Measurements from ENCODE around the gene PRX. TPM values are rescaled to one million over a fixed set of nuclear protein-coding genes. Genes with fewer than 3 reads are reported as not detected.

The PRX gene
- polyA plus RNA-seq, 1 donor from 2014 or later, result 0.20 TPM

GRCh38 chr19:40360020-40360707 is 53.0 kb downstream of the PRX start:
- Histone ChIP-seq H4K20me1 (ENCODE audit: insufficient read depth) (no peaks in the 10 kb centered on the region), H3K9me2 (ENCODE audit: insufficient read depth, low read length) (no peaks in the 10 kb centered on the region), H3K9me3 (ENCODE audit: low read length) (no peaks in the 10 kb centered on the region), H3K79me2 (replicated peaks; ENCODE audit: insufficient read depth, low read length) (peaks cover 7% of the 10 kb centered on the region), H3K9ac (ENCODE audit: low read length) (no peak overlapping the region), H3K36me3 (ENCODE audit: insufficient read depth, low read length) (no peaks in the 10 kb centered on the region), H3K27me3 (ENCODE audit: insufficient read depth, low read depth, low read length) (no peaks in the 10 kb centered on the region), H3F3A (ENCODE audit: insufficient read depth, low read length, poor library complexity, severe bottlenecking) (no peaks in the 10 kb centered on the region), H3K27ac (ENCODE audit: low read length) (no peak overlapping the region), H3K4me3 (ENCODE audit: low read length) (no peak overlapping the region), H2AFZ (ENCODE audit: low read depth, low read length) (no peak overlapping the region), H3K4me2 (ENCODE audit: low read length) (no peak overlapping the region)
- TF ChIP-seq SMC3 (conservative IDR thresholded peaks at IDR 0.05; ENCODE audit: poor library complexity), result no peak
- TF ChIP-seq EP300 (conservative IDR thresholded peaks at IDR 0.05; ENCODE audit: poor library complexity, severe bottlenecking), result no peak
- no peak for TF ChIP-seq REST (IDR thresholded peaks at IDR 0.05; ENCODE audit: borderline replicate concordance)
- TF ChIP-seq MXI1 (conservative IDR thresholded peaks at IDR 0.05; ENCODE audit: poor library complexity, severe bottlenecking), result no peak
- TF ChIP-seq POLR2AphosphoS5 (IDR thresholded peaks at IDR 0.05), result no peak
- TF ChIP-seq RAD21 (conservative IDR thresholded peaks at IDR 0.05), result no peak
- TF ChIP-seq CTCF (IDR thresholded peaks at IDR 0.05; ENCODE audit: poor library complexity, severe bottlenecking), result no peak
- no peak for TF ChIP-seq TAF1 (IDR thresholded peaks at IDR 0.05; ENCODE audit: low read depth)
- TF ChIP-seq EZH2 (IDR thresholded peaks at IDR 0.05; ENCODE audit: borderline replicate concordance, insufficient read depth, low read length, poor library complexity, severe bottlenecking), result no peak

- H3K9ac ChIP-seq (ENCODE audit: low read length), result no peak overlapping the region
- no peak for TF ChIP-seq RAD21 (conservative IDR thresholded peaks at IDR 0.05)
- no peak for TF ChIP-seq POLR2AphosphoS5 (IDR thresholded peaks at IDR 0.05)
- no peak for TF ChIP-seq MXI1 (conservative IDR thresholded peaks at IDR 0.05; ENCODE audit: poor library complexity, severe bottlenecking)
- TF ChIP-seq EZH2 (IDR thresholded peaks at IDR 0.05; ENCODE audit: borderline replicate concordance, insufficient read depth, low read length, poor library complexity, severe bottlenecking), result no peak
- no peak for TF ChIP-seq SMC3 (conservative IDR thresholded peaks at IDR 0.05; ENCODE audit: poor library complexity)
- TF ChIP-seq CTCF (IDR thresholded peaks at IDR 0.05; ENCODE audit: poor library complexity, severe bottlenecking), result no peak
- no peak for TF ChIP-seq REST (IDR thresholded peaks at IDR 0.05; ENCODE audit: borderline replicate concordance)
- no peak for TF ChIP-seq TAF1 (IDR thresholded peaks at IDR 0.05; ENCODE audit: low read depth)
- TF ChIP-seq EP300 (conservative IDR thresholded peaks at IDR 0.05; ENCODE audit: poor library complexity, severe bottlenecking), result no peak
Observed at GRCh38 chr19:40358773-40359172, 54.4 kb downstream of the PRX start.

More at GRCh38 chr19:40358773-40359172, 54.4 kb downstream of the PRX start:
- no peaks in the 10 kb centered on the region for H3K27me3 ChIP-seq (ENCODE audit: insufficient read depth, low read depth, low read length)
- H4K20me1 ChIP-seq (ENCODE audit: insufficient read depth), result no peaks in the 10 kb centered on the region
- no peak overlapping the region for H2AFZ ChIP-seq (ENCODE audit: low read depth, low read length)
- H3K36me3 ChIP-seq (ENCODE audit: insufficient read depth, low read length), result no peaks in the 10 kb centered on the region
- H3F3A ChIP-seq (ENCODE audit: insufficient read depth, low read length, poor library complexity, severe bottlenecking), result no peaks in the 10 kb centered on the region
- peaks cover 4% of the 10 kb centered on the region for H3K79me2 ChIP-seq (replicated peaks; ENCODE audit: insufficient read depth, low read length)
- H3K9me3 ChIP-seq (ENCODE audit: low read length), result no peaks in the 10 kb centered on the region
- H3K4me3 ChIP-seq (ENCODE audit: low read length), result no peak overlapping the region
- no peaks in the 10 kb centered on the region for H3K9me2 ChIP-seq (ENCODE audit: insufficient read depth, low read length)
- no peak overlapping the region for H3K4me2 ChIP-seq (ENCODE audit: low read length)
- H3K27ac ChIP-seq (ENCODE audit: low read length), result no peak overlapping the region

All from neural cell (in vitro differentiated cells).